ENCODE data around the gene ZNF385B.
"Not testable (repeated sequence)": the region's sequence is repeated elsewhere in the genome, so short reads cannot be mapped to it uniquely, and the experiment has no call there.

Gene ZNF385B

GRCh38 chr2:179675435-179675834, 186.0 kb downstream of the ZNF385B start:
- DNase-seq, result no peak

GRCh38 chr2:179671043-179671981, 190.1 kb downstream of the ZNF385B start:
- no peak for DNase-seq

GRCh38 chr2:179669196-179669595, 192.2 kb downstream of the ZNF385B start:
- no peak for DNase-seq

GRCh38 chr2:179664972-179665812, 196.2 kb downstream of the ZNF385B start:
- DNase-seq, result no peak

- DNase-seq, result no peak
Measured at GRCh38 chr2:179661986-179662385, 199.4 kb downstream of the ZNF385B start.

GRCh38 chr2:179657068-179657595, 204.3 kb downstream of the ZNF385B start:
- DNase-seq, result no peak

- DNase-seq, result no peak
Measured at GRCh38 chr2:179655627-179656026, 205.8 kb downstream of the ZNF385B start.

- no peak for DNase-seq
Measured at GRCh38 chr2:179654806-179655205, 206.6 kb downstream of the ZNF385B start.

GRCh38 chr2:179652296-179652695, 209.1 kb downstream of the ZNF385B start:
- DNase-seq, result no peak

- no peak for DNase-seq
Measured at GRCh38 chr2:179650420-179650819, 211.0 kb downstream of the ZNF385B start.

GRCh38 chr2:179646862-179647587, 214.4 kb downstream of the ZNF385B start:
- no peak for DNase-seq

- DNase-seq, result no peak
Measured at GRCh38 chr2:179646173-179646769, 215.1 kb downstream of the ZNF385B start.

GRCh38 chr2:179645047-179645446, 216.4 kb downstream of the ZNF385B start:
- DNase-seq, result no peak

GRCh38 chr2:179642462-179642861, 218.9 kb downstream of the ZNF385B start:
- no peak for DNase-seq

GRCh38 chr2:179636995-179637394, 224.4 kb downstream of the ZNF385B start:
- DNase-seq, result no peak

GRCh38 chr2:179636100-179636980, 225.1 kb downstream of the ZNF385B start:
- no peak for DNase-seq

GRCh38 chr2:179631769-179632385, 229.5 kb downstream of the ZNF385B start:
- DNase-seq, result not testable (repeated sequence)

- not testable (repeated sequence) for DNase-seq
Measured at GRCh38 chr2:179629776-179630175, 231.6 kb downstream of the ZNF385B start.

GRCh38 chr2:179626261-179626660, 235.2 kb downstream of the ZNF385B start:
- no peak for DNase-seq

- DNase-seq, result no peak
Measured at GRCh38 chr2:179622635-179623300, 238.6 kb downstream of the ZNF385B start.
